ENCODE measurements around the gene IPO7. TPM values are rescaled to one million over a fixed set of nuclear protein-coding genes. Genes with fewer than 3 reads are reported as not detected.
"Not testable (repeated sequence)": the region's sequence is repeated elsewhere in the genome, so short reads cannot be mapped to it uniquely, and the experiment has no call there.

IPO7 gene
- polyA plus RNA-seq, 1 experiment = 80.6 TPM

DNA sequence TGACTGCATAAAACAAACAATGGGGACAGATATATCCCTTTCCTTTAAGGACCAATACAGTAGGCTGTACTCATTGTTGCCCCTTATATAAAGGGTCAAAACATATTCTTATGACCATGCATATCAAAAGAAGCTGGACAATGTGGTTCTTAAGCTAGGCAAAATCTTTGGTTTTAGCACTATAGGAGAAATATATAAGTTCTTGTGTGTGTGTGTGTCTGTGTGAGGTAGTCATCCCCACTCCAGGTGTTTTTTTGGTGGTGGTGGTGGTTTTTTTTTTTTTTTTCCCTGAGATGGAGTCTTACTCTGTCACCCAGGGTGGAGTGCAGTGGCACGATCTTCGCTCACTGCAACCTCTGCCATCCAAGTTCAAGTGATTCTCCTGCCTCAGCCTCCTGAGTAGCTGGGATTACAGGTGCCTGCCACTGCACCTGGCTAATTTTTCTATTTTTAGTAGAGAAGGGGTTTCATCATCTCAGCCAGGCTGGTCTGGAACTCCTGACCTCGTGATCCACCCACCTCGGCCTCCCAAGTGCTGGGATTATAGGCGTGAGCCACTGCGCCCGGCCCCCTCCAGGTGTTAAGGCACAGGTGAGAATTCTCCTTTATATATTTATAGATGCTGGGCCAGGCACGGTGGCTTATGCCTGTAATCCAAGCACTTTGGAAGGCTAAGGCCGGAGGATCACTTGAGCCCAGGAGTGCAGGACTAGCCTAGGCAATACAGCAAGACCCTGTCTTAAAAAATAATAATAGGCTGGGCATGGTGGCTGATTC lies 64.3 kb downstream of the IPO7 start:
- Histone ChIP-seq H3K27ac (ENCODE audit: low read depth, low read length) (no peak overlapping the region), H3K27me3 (ENCODE audit: control insufficient read depth, insufficient read depth, low read length) (no peaks in the 10 kb centered on the region), H3K9me3 (ENCODE audit: control insufficient read depth, insufficient read depth, low read length) (no peaks in the 10 kb centered on the region; the same call in 1 of the 2 replicates), H3K4me3 (ENCODE audit: low read depth, low read length) (no peak overlapping the region)
- ChIA-PET POLR2A (interaction anchor here (1.4 to 1.7 kb wide), 2 partner anchors 12 kb away, joined by 7 to 8 read pairs; partner anchors contain the start of gene ZNF143), CTCF (interaction anchor here (1.3 kb wide), 1 partner anchor 58 kb away, joined by 4 read pairs; no protein-coding TSS in a partner anchor)
- TF ChIP-seq, protein P1, sequence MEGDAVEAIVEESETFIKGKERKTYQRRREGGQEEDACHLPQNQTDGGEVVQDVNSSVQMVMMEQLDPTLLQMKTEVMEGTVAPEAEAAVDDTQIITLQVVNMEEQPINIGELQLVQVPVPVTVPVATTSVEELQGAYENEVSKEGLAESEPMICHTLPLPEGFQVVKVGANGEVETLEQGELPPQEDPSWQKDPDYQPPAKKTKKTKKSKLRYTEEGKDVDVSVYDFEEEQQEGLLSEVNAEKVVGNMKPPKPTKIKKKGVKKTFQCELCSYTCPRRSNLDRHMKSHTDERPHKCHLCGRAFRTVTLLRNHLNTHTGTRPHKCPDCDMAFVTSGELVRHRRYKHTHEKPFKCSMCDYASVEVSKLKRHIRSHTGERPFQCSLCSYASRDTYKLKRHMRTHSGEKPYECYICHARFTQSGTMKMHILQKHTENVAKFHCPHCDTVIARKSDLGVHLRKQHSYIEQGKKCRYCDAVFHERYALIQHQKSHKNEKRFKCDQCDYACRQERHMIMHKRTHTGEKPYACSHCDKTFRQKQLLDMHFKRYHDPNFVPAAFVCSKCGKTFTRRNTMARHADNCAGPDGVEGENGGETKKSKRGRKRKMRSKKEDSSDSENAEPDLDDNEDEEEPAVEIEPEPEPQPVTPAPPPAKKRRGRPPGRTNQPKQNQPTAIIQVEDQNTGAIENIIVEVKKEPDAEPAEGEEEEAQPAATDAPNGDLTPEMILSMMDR (IDR thresholded peaks at IDR 0.05; ENCODE audit: low read depth, low read length) = no peak
- DNase-seq (ENCODE audit: low read depth, low spot score) = no peak

DNA sequence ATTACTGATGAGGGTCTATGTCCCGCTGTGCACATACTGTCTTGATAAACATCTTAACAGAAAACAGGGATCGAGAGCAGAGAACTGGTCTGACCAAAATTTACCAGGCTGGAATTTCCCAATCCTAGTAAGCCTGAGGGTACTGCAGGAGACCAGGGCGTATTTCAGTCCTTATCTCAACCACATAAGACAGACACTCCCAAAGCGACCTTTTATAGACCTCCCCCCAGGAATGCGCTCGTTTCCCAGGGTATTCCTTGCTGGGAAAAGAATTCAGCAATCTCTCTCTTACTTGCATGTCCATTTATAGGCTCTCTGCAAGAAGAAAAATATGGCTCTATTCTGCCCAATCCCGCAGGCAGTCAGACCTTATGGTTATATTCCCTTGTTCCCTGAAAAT lies 67.6 kb downstream of the IPO7 start:
- DNase-seq (ENCODE audit: low read depth, low spot score); H3K4me3 ChIP-seq (ENCODE audit: low read depth, low read length); H3K27ac ChIP-seq (ENCODE audit: low read depth, low read length); H3K27me3 ChIP-seq (ENCODE audit: control insufficient read depth, insufficient read depth, low read length); CTCF ChIA-PET; H3K9me3 ChIP-seq (ENCODE audit: control insufficient read depth, insufficient read depth, low read length): not testable (repeated sequence)
- POLR2A ChIA-PET = interaction anchor here (1.6 kb wide), 1 partner anchor 9 kb away, joined by 5 read pairs; the partner anchor contains the start of gene ZNF143

DNA sequence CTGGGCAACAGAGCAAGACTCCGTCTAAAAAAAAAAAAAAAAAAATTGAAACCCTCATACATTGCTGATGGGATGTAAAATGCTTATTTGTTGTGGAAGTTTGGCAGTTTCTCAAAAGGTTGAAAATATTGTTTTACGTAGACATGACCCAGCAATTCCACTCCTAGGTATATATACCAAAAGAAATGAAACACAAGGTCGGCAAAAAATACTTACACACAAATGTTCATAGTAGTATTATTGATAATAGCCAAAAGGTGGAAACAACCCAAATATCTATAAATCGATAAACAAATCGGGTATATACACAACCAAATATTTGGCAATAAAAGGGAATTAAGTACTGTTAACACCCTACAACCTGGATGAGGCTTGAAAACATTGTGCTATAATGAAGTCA lies 71.3 kb downstream of the IPO7 start:
- no peak overlapping the region for H3K27ac ChIP-seq (ENCODE audit: low read depth, low read length)
- ChIA-PET CTCF (no interaction called here), POLR2A (interaction anchor here (0.6 kb wide), 2 partner anchors 42 to 141 kb away, joined by 3 read pairs; partner anchors contain the start of gene TMEM41B)
- H3K4me3 ChIP-seq (ENCODE audit: low read depth, low read length) = no peak overlapping the region
- TF ChIP-seq, protein P1 (IDR thresholded peaks at IDR 0.05; ENCODE audit: low read depth, low read length) = no peak
- no peaks in the 10 kb centered on the region for H3K27me3 ChIP-seq (ENCODE audit: control insufficient read depth, insufficient read depth, low read length)
- peaks cover 10% of the 10 kb centered on the region; the same call in 1 of the 2 replicates for H3K9me3 ChIP-seq (ENCODE audit: control insufficient read depth, insufficient read depth, low read length)
- DNase-seq (ENCODE audit: low read depth, low spot score) = no peak

DNA sequence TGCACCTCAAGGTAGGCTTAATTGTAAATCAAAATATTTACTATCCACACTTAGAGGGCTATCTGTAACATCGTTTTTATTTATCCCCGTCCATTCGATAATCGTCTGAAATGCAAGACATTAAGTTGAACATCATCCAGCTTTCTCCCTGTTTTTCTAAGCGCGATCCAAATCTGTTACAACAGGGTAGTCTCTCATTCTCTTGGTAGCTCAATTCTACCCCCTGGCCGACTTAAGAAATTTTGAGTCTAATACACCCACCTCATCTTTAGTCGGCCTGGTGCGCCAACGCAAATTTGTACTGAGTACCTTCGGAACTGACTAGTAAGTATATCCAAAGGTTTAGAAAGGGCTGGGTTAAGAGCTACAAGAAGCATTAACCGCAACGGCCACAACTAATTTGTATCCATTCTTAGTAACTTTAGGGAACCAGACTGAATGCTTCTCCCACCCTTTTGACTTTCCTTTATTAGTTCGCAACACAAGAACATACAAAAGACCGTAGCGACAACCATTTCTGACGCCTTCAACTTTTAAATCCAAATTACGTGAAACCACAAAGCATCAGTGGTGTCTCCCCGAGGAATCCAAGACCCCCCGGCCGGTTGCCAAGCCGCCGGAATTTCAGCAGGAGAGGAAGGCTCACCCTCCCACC lies 75.3 kb downstream of the IPO7 start:
- TF ChIP-seq, protein P1 (IDR thresholded peaks at IDR 0.05; ENCODE audit: low read depth, low read length) = no peak
- CTCF ChIA-PET = interaction anchor here (0.5 to 2.0 kb wide), 3 partner anchors 47 to 869 kb away, joined by 3 to 7 read pairs (median 4); no protein-coding TSS in a partner anchor
- DNase-seq (ENCODE audit: low read depth, low spot score) = peak; percentile 7
- H3K27ac ChIP-seq (ENCODE audit: low read depth, low read length) = peak overlapping the region; percentile 98
- H3K9me3 ChIP-seq (ENCODE audit: control insufficient read depth, insufficient read depth, low read length) = peaks cover 10% of the 10 kb centered on the region; the same call in 1 of the 2 replicates
- H3K27me3 ChIP-seq (ENCODE audit: control insufficient read depth, insufficient read depth, low read length) = no peaks in the 10 kb centered on the region
- peak overlapping the region; percentile 97 for H3K4me3 ChIP-seq (ENCODE audit: low read depth, low read length)
- POLR2A ChIA-PET = interaction anchor here (0.5 to 2.6 kb wide), 33 partner anchors 10 to 1080 kb away, joined by 3 to 27 read pairs (median 5); partner anchors contain the start of genes ADM, DENND5A, IPO7 and TMEM41B

DNA sequence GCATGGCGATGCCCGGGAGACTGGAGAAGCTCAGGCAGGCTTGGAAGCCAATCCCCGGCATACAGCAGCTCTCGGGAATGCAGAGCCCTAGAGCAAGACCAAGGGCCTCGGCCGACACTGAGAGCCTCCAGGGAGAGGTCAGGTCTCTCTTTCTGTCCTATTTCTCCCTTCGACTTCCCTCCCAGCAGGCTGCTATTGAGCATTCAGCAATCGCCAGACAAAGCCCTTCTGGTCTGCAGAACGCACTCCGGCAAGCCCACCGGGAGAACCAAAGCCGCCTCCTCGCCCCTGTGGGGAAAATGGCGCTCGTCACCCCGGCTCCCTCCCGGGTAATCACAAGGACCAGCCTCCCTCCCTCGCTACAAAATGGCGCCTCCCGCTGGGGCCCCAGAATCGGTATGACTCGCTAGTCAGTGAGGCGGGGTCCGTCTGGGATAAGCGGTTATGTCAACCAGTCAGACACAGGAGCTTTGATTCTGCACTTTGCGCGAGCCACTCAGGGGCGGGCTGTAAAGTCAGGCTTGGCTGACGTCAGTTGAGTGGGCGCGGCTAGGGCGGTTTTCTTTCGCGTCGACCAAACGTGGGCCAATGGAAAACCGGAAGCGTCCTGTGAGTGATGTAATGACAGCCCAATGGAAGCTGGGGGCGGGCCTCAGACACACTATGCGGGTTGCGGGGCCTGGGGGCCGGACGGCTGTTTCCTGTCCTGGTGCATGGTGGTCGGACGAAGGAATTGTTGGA lies 76.0 kb downstream of the IPO7 start, which contains the start of gene ZNF143:
TSS of gene ZNF143 (plus strand) at position 691 of the 741 bp plus-strand sequence. CDS start 10,297 bp downstream, outside the sequence.
- ChIA-PET POLR2A (interaction anchor here (0.5 to 2.6 kb wide), 46 partner anchors 9 to 1080 kb away, joined by 3 to 27 read pairs (median 4); partner anchors contain the start of genes ADM, DENND5A, IPO7 and TMEM41B), CTCF (interaction anchor here (0.5 to 2.0 kb wide), 4 partner anchors 20 to 869 kb away, joined by 3 to 7 read pairs (median 4); no protein-coding TSS in a partner anchor)
- DNase-seq (ENCODE audit: low read depth, low spot score) = peak; percentile 100
- TF ChIP-seq, protein P1 (IDR thresholded peaks at IDR 0.05; ENCODE audit: low read depth, low read length) = no peak
- peak within 1 kb of the TSS; percentile 99 for H3K27ac ChIP-seq (ENCODE audit: low read depth, low read length)
- H3K9me3 ChIP-seq (ENCODE audit: control insufficient read depth, insufficient read depth, low read length) = peaks cover 10% of the 10 kb centered on the region; the same call in 1 of the 2 replicates
- H3K4me3 ChIP-seq (ENCODE audit: low read depth, low read length) = peak within 1 kb of the TSS; percentile 97
- H3K27me3 ChIP-seq (ENCODE audit: control insufficient read depth, insufficient read depth, low read length) = no peaks in the 10 kb centered on the region
